GM18519 (cell line): ENCODE measurements around the gene FOLR2.

Experiments used
- ATAC-seq: cut with Tn5 transposase; IDR thresholded peaks from one replicate; pipeline ENCODE4 v1.9.1; 2021; ENCODE audit warnings: mild to moderate bottlenecking, moderate library complexity; ENCODE audit not compliant: unreplicated experiment, low FRiP score

FOLR2 gene

DNA sequence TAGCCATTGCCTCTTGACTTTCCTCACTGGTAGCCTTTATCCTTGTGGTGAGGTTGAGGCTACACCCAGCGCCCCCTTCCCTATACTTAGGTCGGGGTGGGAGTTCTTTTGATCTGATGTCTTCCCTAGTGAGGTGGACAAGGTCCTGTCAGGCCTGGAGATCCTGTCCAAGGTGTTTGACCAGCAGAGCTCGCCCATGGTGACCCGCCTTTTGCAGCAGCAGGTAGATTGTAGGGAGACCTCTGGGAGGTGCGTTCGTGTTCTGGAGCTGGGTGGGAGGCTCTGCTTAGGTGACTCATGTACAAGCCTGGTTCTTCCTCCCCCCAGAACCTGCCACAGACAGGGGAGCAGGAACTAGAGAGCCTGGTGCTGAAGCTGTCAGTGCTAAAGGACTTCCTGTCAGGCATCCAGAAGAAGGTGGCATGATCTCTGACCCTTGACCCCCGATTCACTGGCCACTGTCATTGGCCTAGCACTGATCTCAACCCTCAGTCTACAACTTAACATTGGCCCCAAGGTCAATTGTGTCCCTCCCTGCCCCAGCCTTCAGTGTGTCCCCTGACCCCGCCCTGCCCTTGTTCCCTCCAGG lies 12.8 kb downstream of the FOLR2 start:
- ATAC-seq = no peak

DNA sequence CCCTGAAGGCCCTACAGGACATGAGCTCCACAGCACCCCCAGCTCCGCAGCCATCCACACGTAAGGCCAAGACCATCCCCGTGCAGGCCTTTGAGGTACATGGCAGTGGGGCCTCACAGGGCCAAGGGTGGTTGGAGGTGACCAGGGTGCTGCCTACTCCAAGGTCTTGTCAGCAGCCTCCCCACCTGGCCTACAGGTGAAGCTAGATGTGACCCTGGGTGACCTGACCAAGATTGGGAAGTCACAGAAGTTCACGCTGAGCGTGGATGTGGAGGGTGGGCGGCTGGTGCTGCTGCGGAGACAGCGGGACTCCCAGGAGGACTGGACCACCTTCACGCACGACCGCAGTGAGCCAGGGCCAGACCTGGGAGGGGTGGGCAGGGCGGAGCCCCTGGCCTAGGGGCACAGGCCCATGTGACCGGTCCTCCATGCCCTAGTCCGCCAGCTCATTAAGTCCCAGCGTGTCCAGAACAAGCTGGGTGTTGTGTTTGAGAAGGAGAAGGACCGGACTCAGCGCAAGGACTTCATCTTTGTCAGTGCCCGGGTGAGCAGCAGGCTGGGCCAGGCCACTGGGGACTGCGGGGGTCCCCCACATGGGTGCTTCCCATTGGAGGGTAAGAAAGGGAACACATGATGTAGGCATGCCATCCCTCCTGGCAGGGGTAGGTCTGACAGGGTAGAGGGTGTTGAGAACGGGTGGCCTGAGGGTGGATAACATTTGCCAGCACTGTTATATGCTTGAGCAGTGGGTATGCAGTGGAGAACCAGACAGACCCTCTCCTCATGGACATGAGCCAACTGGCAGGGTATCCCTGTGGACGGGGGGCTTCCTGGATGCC lies 13.6 kb downstream of the FOLR2 start:
- no peak for ATAC-seq

DNA sequence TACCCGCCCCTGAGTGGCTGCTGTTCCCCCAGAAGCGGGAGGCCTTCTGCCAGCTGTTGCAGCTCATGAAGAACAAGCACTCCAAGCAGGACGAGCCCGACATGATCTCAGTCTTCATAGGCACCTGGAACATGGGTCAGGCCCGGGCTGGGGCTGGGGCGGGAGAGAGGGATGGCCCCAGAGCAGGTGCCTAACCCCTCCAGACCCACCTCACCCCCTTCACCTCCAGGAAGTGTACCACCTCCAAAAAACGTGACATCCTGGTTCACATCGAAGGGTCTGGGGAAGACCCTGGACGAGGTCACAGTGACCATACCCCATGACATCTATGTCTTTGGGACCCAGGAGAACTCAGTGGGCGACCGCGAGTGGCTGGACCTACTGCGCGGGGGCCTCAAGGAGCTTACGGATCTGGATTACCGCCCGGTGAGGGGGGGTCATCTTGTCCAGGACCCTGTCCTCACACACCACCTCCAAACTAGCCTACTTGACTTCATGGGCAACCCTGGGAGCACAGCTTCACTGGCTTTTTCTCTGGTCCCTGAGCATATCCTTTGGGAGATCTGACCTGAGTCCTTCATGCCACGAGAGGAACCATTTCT lies 14.3 kb downstream of the FOLR2 start:
- ATAC-seq = no peak

DNA sequence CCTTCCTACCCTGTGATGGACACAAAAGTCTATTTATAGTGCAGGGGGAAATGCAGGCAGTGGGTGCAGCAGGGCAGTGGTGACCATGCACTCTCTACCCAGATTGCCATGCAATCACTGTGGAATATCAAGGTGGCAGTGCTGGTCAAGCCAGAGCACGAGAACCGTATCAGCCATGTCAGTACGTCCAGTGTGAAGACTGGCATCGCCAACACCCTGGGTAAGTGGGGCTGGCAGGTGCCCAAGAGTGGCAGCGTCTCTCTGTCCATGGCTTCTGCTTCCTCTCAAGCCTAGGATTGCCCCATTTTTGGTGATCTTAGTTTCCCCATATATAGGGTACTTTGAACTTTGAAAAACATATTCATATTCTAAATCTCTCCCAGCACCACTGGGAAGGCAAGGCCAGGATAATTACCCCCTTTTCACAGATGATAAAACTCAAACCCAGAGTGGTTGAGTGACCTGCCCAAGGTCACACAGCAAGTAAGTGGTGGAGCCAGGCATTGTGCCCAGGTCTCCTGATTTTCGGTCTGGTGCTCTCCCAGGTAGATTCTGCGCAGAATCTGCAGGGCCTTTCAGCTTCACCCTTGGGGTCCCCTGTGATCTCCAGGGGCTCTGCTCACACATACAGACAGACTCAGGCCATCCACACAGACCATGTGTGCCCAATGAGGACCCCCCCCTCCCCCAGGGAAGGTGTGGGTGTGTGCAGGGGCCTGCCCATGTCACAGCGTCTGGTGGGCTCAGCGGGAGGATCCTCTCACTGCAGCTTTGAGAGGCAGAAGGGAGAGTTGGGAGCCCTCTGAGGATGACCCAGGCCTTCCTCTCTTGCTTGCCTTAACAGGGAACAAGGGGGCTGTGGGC lies 15.0 kb downstream of the FOLR2 start:
- no peak for ATAC-seq

DNA sequence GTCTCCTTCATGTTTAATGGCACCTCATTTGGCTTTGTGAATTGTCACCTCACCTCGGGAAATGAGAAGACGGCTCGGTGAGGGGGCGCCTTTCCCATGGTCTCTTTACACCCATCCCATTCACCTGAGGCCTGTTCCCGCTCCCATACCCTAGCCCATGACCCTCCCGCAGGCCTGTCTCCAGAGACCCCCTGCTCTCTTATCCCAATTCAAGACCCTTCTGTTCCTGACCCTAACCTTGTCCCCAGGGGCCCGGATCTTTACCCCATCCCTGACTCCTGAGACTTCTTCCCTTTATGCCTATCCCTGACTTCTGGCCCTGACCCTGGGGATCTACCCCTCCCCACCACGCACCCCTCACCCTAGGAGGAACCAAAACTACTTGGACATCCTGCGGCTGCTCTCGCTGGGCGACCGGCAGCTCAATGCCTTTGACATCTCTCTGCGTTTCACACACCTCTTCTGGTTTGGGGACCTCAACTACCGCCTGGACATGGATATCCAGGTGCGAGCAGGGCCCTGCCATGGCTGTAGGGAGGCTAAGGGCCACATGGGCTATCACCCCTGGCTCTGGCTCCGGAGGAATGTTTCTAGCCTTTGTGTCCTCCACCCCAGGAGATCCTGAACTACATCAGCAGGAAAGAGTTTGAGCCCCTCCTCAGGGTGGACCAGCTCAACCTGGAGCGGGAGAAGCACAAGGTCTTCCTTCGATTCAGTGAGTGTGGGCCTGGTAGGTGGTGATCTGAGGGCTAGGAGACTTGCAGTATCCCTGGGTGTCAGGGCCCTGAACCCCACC lies 15.9 kb downstream of the FOLR2 start:
- no peak for ATAC-seq

DNA sequence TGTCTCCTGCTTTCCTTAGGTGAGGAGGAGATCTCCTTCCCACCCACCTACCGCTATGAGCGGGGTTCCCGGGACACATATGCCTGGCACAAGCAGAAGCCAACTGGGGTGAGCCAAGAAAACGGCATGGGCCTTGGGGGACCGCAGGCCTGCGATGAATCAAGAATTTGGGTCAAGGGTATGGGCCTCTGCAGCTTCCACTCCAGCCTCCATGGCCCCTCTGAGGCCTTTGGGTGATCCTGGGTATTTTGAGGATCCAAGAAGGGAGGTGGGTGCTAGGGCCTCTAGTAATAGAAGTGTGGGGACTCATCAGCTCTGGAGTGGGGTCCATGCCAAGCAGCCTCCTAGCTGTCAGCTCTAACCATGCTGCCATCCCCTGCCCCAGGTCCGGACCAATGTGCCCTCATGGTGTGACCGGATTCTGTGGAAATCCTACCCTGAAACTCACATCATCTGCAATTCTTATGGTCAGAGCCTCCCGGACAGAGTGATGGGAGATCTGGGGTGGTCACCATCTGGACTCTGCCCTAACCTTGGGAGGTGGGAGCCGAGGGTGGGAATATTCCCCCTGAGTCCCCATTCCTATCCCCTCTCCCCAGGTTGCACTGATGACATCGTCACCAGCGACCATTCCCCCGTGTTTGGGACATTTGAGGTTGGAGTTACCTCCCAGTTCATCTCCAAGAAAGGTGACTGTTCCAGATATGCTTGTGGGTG lies 16.6 kb downstream of the FOLR2 start:
- no peak for ATAC-seq

DNA sequence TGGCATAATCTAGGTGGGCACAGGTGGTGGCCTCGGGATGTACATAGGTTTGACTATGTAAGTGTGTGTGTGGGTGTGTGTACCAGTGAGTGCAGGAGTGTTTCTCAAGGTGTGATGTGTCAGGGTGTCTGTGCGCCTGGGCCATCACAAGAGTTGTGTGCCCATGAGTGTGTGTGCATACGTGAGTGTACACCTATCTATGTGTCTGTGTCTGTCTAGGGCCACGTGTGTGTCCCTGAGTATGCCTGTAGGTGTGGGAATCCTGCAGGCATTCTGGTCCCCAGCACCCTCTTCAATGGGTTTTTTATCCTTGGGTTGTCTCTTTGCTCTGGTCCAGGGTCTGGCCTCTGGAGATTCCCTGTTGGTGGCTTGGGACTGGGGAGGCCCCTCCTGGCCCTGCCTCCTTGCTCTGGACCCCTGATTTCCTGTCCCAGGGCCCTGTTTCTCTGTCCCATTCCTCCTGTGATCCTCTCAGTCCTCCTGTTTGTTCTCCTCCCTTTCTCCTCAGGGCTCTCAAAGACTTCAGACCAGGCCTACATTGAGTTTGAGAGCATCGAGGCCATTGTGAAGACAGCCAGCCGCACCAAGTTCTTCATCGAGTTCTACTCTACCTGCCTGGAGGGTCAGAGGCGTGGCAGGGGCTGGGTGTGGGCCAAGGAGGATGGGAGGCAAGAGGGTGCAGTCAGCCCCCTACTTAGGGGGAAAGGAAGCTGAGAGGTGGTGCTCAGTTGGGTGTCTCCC lies 17.3 kb downstream of the FOLR2 start:
- no peak for ATAC-seq

DNA sequence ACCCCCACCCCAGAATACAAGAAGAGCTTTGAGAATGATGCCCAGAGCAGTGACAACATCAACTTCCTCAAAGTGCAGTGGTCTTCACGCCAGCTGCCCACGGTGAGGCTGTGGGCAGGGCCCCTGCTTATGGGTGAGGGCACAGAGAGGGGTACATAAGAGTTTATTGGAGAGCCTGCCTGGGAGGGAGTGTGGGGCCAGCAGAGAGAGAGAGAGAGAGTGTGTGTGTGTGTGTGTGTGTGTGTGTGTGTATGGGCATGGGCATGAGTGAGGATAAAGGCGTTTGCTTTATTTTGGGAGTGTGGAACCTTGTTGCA lies 17.9 kb downstream of the FOLR2 start:
- no peak for ATAC-seq

DNA sequence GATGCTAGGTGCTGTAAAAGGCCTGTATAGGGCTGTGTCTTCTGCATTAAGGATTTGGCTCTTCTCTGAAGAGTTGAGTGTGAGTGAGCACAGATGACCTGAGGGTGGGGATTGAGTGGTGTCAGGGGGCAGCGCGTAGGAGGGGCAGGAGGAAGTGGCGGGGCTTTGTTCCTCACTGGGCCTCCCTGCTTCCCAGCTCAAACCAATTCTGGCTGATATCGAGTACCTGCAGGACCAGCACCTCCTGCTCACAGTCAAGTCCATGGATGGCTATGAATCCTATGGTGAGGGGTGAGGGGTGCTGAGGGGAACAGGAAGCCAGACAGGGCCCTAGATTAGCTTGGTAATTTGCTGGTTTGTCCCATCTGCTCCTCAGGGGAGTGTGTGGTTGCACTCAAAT lies 18.3 kb downstream of the FOLR2 start:
- no peak for ATAC-seq

DNA sequence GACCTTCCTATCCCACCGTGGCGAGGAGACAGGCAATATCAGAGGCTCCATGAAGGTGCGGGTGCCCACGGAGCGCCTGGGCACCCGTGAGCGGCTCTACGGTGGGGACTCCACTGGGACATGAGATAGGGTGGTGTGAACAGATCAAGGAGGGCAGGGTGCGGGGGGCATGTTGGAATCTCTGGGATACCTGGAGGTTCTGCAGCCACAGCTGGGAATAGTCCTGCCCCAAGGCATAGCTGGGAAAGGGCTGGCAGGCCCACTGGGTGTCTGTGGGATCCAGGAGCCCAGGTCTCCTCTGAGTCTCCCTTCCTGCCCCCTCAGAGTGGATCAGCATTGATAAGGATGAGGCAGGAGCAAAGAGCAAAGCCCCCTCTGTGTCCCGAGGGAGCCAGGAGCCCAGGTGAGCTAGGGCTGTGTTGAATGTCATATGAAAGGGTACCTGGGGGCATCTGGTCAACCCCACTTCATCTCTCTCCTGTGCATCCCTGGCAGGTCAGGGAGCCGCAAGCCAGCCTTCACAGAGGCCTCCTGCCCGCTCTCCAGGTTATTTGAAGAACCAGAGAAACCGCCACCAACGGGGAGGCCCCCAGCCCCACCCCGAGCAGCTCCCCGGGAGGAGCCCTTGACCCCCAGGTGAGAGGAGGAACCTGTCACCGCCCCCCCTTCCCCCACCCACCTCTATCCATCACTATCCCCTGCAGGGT lies 18.9 kb downstream of the FOLR2 start:
- ATAC-seq = no peak

DNA sequence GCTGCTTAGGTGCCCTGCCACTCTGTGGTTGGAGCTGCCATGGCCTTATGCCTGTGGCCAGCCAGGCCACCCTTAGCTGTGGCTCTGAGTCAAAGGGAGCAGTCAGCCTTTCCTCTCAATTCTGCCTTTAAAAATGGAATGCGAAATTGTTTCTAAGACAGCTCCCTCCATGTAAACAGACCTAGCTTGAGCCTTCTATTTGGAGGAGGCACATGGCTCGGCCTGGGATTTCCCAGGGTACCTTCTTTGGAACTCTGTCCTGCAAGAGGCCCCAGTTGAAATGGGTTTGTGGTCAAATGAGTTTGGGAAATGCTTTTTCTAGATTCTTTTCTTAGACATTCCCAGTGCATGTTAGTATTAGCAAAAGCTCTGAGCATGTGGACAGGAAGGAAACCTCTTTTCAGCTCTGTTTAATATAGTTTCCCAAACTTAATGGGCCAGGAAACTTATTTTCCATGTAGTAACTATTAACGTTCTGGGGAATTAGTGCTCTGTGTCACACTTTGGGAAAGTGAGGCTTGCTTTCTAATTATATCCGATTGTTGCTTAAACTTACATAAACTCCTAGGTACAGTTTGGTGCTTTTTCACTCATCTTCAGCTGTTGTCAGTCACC lies 19.6 kb downstream of the FOLR2 start:
- ATAC-seq = no peak

DNA sequence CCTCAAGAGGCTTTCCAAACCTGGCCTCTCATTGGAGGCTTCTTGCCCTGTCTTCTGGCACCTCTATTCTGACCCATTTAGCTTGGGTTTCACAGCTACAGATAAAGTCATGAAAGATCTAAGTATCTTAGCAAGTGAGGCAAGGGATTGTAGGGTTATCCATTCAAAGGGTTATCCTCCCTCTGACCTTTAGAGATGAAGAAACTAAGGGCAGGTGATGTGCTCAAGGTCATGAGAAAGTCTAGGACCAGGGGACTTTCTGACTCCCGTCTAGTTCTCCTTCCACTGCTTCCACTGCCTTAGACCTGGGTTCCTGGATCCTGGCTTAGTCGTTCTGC lies 20.1 kb downstream of the FOLR2 start:
- no peak for ATAC-seq

DNA sequence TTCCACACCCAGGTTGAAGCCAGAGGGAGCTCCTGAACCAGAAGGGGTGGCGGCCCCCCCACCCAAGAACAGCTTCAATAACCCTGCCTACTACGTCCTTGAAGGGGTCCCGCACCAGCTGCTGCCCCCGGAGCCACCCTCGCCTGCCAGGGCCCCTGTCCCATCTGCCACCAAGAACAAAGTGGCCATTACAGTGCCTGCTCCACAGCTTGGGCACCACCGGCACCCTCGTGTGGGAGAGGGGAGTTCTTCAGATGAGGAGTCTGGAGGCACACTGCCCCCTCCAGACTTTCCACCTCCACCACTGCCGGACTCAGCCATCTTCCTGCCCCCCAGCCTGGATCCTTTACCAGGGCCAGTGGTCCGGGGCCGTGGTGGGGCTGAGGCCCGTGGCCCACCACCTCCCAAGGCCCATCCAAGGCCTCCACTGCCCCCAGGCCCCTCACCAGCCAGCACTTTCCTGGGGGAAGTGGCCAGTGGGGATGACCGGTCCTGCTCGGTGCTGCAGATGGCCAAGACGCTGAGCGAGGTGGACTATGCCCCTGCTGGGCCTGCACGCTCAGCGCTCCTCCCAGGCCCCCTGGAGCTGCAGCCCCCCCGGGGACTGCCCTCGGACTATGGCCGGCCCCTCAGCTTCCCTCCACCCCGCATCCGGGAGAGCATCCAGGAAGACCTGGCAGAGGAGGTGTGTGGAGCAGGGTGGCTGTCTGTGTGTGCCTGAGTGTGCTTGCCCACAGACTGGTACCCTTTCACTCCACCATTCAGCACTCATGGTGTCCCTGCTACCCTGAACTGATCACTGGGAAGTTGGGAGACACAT lies 20.7 kb downstream of the FOLR2 start:
- ATAC-seq = no peak

DNA sequence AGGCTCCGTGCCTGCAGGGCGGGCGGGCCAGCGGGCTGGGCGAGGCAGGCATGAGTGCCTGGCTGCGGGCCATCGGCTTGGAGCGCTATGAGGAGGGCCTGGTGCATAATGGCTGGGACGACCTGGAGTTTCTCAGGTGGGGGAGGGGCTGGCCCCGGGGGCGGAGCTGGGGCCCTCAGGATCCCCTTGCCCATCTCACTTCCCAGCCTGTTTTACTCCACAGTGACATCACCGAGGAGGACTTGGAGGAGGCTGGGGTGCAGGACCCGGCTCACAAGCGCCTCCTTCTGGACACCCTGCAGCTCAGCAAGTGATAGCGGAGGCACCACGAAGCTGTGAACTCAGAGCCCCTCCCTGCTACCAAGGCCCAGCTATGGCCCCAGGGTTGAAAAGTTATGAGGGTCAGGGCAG lies 21.5 kb downstream of the FOLR2 start:
- no peak for ATAC-seq

DNA sequence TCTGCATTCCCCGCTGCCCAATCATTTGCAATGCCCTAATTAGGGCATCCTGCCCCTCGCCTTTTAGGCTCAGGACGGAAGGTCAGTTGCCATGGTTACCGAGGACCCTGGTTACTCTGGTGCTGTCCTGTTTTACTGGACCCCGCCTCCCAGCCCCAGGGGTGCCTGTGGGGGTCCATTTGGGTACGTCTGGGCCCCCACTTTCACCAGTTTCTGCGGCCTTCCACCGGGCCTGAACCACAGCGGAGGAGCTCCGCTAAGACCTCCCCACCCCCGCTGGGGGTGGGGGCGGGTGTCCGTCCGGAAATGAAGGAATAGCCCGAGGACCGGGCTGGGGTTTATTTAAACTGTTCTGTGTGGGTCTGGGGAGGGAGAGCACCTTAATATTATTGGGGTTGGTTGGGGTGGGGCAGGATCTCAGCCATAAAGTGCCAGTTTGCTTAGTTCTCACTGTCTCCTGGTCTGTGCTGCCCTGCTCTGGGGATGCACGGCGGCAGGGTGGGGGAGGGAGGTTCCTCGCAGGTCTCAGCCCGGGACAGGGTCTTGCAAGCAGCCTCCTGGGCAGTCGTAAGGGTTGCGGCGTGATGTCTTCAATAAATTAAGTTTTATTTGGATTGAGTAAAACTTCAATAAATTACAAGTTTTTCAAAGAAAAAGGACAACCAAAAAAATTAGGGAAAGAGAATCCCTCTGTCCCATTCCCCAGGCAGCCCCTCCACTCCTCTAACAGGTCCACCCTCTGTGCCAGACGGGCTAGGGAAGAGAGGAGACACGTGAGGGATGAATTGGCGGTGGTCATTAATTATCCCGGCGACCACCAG lies 22.1 kb downstream of the FOLR2 start:
- ATAC-seq = no peak

DNA sequence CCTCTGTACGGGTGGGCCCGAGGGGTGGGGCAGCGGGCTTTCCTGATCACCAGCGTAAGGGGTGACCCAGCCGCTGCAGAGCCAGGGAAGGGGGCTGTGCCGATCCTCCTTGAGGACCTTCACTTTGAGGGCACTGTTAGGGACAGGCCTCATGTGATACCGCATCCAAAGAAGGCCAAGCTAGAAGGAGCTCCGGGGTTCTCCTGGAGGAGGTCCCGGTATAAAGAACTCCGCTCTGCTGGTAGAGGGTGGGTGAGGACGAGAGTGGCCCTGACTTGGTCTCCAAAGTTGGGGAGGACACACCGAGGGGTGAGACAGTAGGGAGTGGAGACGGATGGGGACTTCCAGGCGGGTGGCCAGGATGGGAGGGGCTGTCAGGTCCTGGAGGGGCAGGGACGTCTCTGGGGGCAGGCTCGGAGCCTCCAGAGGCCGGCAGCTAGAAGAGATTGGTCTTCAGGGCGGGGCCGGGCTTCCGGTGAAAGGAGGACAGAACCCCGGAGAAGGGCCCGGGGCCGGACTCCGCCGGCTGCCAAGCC lies 22.8 kb downstream of the FOLR2 start:
- ATAC-seq = no peak
